ENCODE measurements around the gene STIM2.
"Not testable (repeated sequence)": the region's sequence is repeated elsewhere in the genome, so short reads cannot be mapped to it uniquely, and the experiment has no call there.

The STIM2 gene

GRCh38 chr4:26953770-26954423 lies 93.3 kb downstream of the STIM2 start:
- no peaks in the 10 kb centered on the region; the same call in 1 of the 2 replicates for H3K9me3 ChIP-seq (ENCODE audit: insufficient read depth, low read depth, low read length)
- no peak overlapping the region for H3K4me3 ChIP-seq (ENCODE audit: low read length)
- no peaks in the 10 kb centered on the region for H3K36me3 ChIP-seq (ENCODE audit: insufficient read depth, low read length)
- 97% methylated on average over 3 of the region's 3 CpGs for WGBS
- no peaks in the 10 kb centered on the region for H3K27me3 ChIP-seq (ENCODE audit: insufficient read depth, low read length)
- no peak overlapping the region for H3K27ac ChIP-seq (ENCODE audit: low read depth, low read length)
- H3K4me1 ChIP-seq (ENCODE audit: insufficient read depth, low read length) = no peaks in the 10 kb centered on the region
- no peak overlapping the region for H3K9ac ChIP-seq (ENCODE audit: low read depth, low read length)

DNA sequence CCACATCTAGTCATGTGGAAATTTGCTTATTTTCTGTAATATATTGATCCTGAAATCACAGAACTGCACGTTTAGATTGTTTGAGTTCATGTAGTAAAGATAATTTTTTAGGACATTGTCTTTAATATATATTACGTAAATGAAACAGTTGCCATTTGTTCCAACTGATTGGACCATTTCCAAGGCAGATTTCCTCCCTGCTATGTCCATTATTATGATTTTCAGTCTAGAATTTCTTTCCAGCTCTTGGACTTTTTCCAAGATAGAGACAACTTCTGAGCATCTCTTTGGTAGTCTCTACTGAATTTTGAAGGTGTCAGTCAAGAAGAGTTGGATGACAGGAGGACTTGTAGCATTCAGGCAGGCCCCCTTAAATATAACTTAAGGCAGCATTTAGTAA lies 94.6 kb downstream of the STIM2 start:
- WGBS = no CpG with 5 or more reads among the region's 2 CpGs

DNA sequence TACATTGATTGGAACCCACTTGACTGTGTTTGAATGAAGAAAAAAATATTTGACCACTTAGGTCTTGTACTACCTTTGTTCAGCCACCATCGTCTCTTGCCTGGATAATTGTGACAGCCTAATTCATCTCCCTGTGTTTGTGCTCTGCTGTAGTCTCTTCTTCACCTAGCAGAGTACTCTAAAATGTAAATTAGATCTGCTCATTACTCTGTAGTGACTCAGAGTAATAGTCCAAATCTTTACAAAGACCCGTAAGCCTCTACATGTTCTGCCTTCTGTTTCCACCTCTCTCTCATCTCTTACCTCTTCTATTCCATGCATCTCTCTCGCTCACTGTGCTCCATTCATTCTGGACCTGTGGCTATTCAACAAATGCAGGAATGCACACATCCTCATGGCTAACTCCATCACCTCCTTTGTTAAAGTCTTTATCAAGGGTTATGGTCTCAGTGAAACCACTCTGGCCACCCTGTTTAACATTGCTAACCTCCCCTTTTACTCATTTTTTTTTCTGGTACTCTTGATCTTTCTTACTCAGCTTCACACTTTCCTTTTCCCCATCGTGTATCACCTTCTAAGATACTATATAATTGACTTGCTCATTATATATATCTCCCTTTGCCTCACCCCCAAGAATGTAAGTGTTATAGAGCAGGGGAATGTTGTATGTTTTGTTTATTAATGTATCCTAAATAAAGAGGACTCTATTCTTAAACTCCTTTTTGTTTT lies 98.4 kb downstream of the STIM2 start:
- Histone ChIP-seq H3K27me3 (ENCODE audit: insufficient read depth, low read length) (no peaks in the 10 kb centered on the region), H3K4me1 (ENCODE audit: insufficient read depth, low read length) (peaks cover 9% of the 10 kb centered on the region), H3K36me3 (ENCODE audit: insufficient read depth, low read length) (no peaks in the 10 kb centered on the region), H3K27ac (ENCODE audit: low read depth, low read length) (no peak overlapping the region), H3K9ac (ENCODE audit: low read depth, low read length) (no peak overlapping the region), H3K4me3 (ENCODE audit: low read length) (no peak overlapping the region), H3K9me3 (ENCODE audit: insufficient read depth, low read depth, low read length) (no peaks in the 10 kb centered on the region)
- 82% methylated on average over 4 of the region's 4 CpGs for WGBS

More for the DNA sequence above, 94.6 kb downstream of the STIM2 start:
- H3K36me3 ChIP-seq (ENCODE audit: insufficient read depth, low read length) = no peaks in the 10 kb centered on the region
- peaks cover 9% of the 10 kb centered on the region for H3K4me1 ChIP-seq (ENCODE audit: insufficient read depth, low read length)
- H3K27me3 ChIP-seq (ENCODE audit: insufficient read depth, low read length) = no peaks in the 10 kb centered on the region
- no peak overlapping the region for H3K27ac ChIP-seq (ENCODE audit: low read depth, low read length)
- H3K9me3 ChIP-seq (ENCODE audit: insufficient read depth, low read depth, low read length) = no peaks in the 10 kb centered on the region
- no peak overlapping the region for H3K4me3 ChIP-seq (ENCODE audit: low read length)
- H3K9ac ChIP-seq (ENCODE audit: low read depth, low read length) = no peak overlapping the region

GRCh38 chr4:26959654-26960047 lies 99.0 kb downstream of the STIM2 start:
- H3K9ac ChIP-seq (ENCODE audit: low read depth, low read length) = no peak overlapping the region
- no peaks in the 10 kb centered on the region for H3K9me3 ChIP-seq (ENCODE audit: insufficient read depth, low read depth, low read length)
- H3K27ac ChIP-seq (ENCODE audit: low read depth, low read length) = no peak overlapping the region
- no peaks in the 10 kb centered on the region for H3K36me3 ChIP-seq (ENCODE audit: insufficient read depth, low read length)
- H3K27me3 ChIP-seq (ENCODE audit: insufficient read depth, low read length) = no peaks in the 10 kb centered on the region
- no CpG with 5 or more reads among the region's 1 CpG for WGBS
- no peak overlapping the region for H3K4me3 ChIP-seq (ENCODE audit: low read length)
- peaks cover 11% of the 10 kb centered on the region for H3K4me1 ChIP-seq (ENCODE audit: insufficient read depth, low read length)

GRCh38 chr4:26962720-26963119 lies 102.1 kb downstream of the STIM2 start:
- Histone ChIP-seq H3K27ac (ENCODE audit: low read depth, low read length) (no peak overlapping the region), H3K4me1 (ENCODE audit: insufficient read depth, low read length) (peaks cover 22% of the 10 kb centered on the region), H3K9ac (ENCODE audit: low read depth, low read length) (no peak overlapping the region), H3K4me3 (ENCODE audit: low read length) (no peak overlapping the region), H3K9me3 (ENCODE audit: insufficient read depth, low read depth, low read length) (no peaks in the 10 kb centered on the region), H3K27me3 (ENCODE audit: insufficient read depth, low read length) (no peaks in the 10 kb centered on the region), H3K36me3 (ENCODE audit: insufficient read depth, low read length) (no peaks in the 10 kb centered on the region)

DNA sequence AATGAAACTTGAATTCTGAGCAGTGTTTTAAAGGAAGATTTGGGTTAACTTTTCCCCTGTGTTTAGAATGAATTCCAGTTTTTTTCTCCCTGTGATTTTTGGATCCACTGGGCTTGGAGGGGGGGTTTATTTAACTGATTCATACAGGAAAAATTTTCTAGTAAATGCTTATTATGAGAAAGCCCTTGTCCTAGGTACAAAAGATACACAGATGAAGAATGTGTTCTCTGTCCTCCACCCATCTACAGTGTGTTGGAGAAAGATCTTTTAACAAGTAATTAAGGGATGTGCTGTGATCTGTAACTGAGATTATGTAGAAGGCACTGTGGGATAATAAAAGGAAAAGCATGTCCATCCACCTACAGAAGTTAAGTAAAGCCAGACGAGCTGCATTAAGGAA lies 103.9 kb downstream of the STIM2 start:
- Histone ChIP-seq H3K4me3 (ENCODE audit: low read length) (no peak overlapping the region), H3K9ac (ENCODE audit: low read depth, low read length) (no peak overlapping the region), H3K4me1 (ENCODE audit: insufficient read depth, low read length) (peaks cover 17% of the 10 kb centered on the region), H3K27me3 (ENCODE audit: insufficient read depth, low read length) (no peaks in the 10 kb centered on the region), H3K36me3 (ENCODE audit: insufficient read depth, low read length) (no peaks in the 10 kb centered on the region), H3K27ac (ENCODE audit: low read depth, low read length) (no peak overlapping the region), H3K9me3 (ENCODE audit: insufficient read depth, low read depth, low read length) (no peaks in the 10 kb centered on the region)
- no CpG with 5 or more reads among the region's 1 CpG for WGBS

DNA sequence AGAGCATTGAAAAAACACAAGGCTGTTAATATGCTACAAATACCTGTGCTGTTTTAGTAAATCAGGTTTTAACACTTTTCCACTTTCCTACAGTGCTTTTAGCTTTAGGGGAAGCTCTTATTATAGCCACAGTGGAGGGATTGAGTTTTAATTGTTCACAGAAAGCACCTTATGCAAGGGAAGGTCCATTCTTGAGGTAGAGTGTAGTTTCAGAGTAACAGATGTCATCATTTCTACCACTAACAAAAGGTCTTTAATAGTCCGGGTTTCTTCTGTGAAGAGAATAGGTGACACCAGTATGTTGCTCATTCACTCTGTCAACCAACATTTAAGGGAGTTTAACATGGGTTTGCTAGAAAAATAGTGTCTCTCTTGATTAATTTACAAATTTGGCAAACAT lies 104.4 kb downstream of the STIM2 start:
- H3K27ac ChIP-seq (ENCODE audit: low read depth, low read length) = no peak overlapping the region

GRCh38 chr4:26975464-26976181 lies 115.0 kb downstream of the STIM2 start:
- not testable (repeated sequence) for H3K27me3 ChIP-seq (ENCODE audit: insufficient read depth, low read length); H3K4me3 ChIP-seq (ENCODE audit: low read length); H3K9ac ChIP-seq (ENCODE audit: low read depth, low read length); H3K36me3 ChIP-seq (ENCODE audit: insufficient read depth, low read length); H3K4me1 ChIP-seq (ENCODE audit: insufficient read depth, low read length); H3K9me3 ChIP-seq (ENCODE audit: insufficient read depth, low read depth, low read length); H3K27ac ChIP-seq (ENCODE audit: low read depth, low read length)
- 95% methylated on average over 12 of the region's 12 CpGs for WGBS

More for the DNA sequence above, 104.4 kb downstream of the STIM2 start:
- no peaks in the 10 kb centered on the region for H3K36me3 ChIP-seq (ENCODE audit: insufficient read depth, low read length)
- H3K27me3 ChIP-seq (ENCODE audit: insufficient read depth, low read length) = no peaks in the 10 kb centered on the region
- H3K9ac ChIP-seq (ENCODE audit: low read depth, low read length) = no peak overlapping the region
- no peak overlapping the region for H3K4me3 ChIP-seq (ENCODE audit: low read length)
- WGBS = no CpG with 5 or more reads among the region's 1 CpG
- peaks cover 12% of the 10 kb centered on the region for H3K4me1 ChIP-seq (ENCODE audit: insufficient read depth, low read length)
- H3K9me3 ChIP-seq (ENCODE audit: insufficient read depth, low read depth, low read length) = no peaks in the 10 kb centered on the region

GRCh38 chr4:26978387-26979053 lies 117.9 kb downstream of the STIM2 start:
- Histone ChIP-seq H3K27ac (ENCODE audit: low read depth, low read length) (no peak overlapping the region), H3K36me3 (ENCODE audit: insufficient read depth, low read length) (no peaks in the 10 kb centered on the region), H3K9ac (ENCODE audit: low read depth, low read length) (no peak overlapping the region), H3K27me3 (ENCODE audit: insufficient read depth, low read length) (no peaks in the 10 kb centered on the region), H3K4me3 (ENCODE audit: low read length) (no peak overlapping the region), H3K4me1 (ENCODE audit: insufficient read depth, low read length) (no peaks in the 10 kb centered on the region), H3K9me3 (ENCODE audit: insufficient read depth, low read depth, low read length) (no peaks in the 10 kb centered on the region)
- WGBS = 100% methylated on average over 2 of the region's 2 CpGs

GRCh38 chr4:26984896-26985295 lies 124.3 kb downstream of the STIM2 start:
- Histone ChIP-seq H3K4me1 (ENCODE audit: insufficient read depth, low read length) (peaks cover 12% of the 10 kb centered on the region), H3K27me3 (ENCODE audit: insufficient read depth, low read length) (no peaks in the 10 kb centered on the region), H3K9me3 (ENCODE audit: insufficient read depth, low read depth, low read length) (no peaks in the 10 kb centered on the region), H3K9ac (ENCODE audit: low read depth, low read length) (no peak overlapping the region), H3K4me3 (ENCODE audit: low read length) (no peak overlapping the region), H3K36me3 (ENCODE audit: insufficient read depth, low read length) (no peaks in the 10 kb centered on the region), H3K27ac (ENCODE audit: low read depth, low read length) (no peak overlapping the region)
- 90% methylated on average over 2 of the region's 3 CpGs for WGBS

- WGBS = 95% methylated on average over 3 of the region's 3 CpGs
- H3K27me3 ChIP-seq (ENCODE audit: insufficient read depth, low read length) = no peaks in the 10 kb centered on the region
- H3K4me1 ChIP-seq (ENCODE audit: insufficient read depth, low read length) = peaks cover 12% of the 10 kb centered on the region
- no peak overlapping the region for H3K27ac ChIP-seq (ENCODE audit: low read depth, low read length)
- H3K9me3 ChIP-seq (ENCODE audit: insufficient read depth, low read depth, low read length) = no peaks in the 10 kb centered on the region
- no peaks in the 10 kb centered on the region for H3K36me3 ChIP-seq (ENCODE audit: insufficient read depth, low read length)
- H3K9ac ChIP-seq (ENCODE audit: low read depth, low read length) = no peak overlapping the region
- H3K4me3 ChIP-seq (ENCODE audit: low read length) = no peak overlapping the region
Measured at GRCh38 chr4:26985873-26986272, 125.2 kb downstream of the STIM2 start.

Measured in HUES64 (cell line).